Lower lobe of right lung (tissue), 2 donors: Measurements from ENCODE around the gene SCAI. TPM values are rescaled to one million over a fixed set of nuclear protein-coding genes. Genes with fewer than 3 reads are reported as not detected.

Experiments used
- ATAC-seq, 2 donors: fragments of 200-7000 bp; cut with Tn5 transposase; one replicate each; pipeline ENCODE4 v1.9.1; 2020 to 2022; ENCODE audit warnings: mild to moderate bottlenecking in 2 of 2, moderate library complexity in 2 of 2
- DNase-seq: peaks from one replicate; pipeline ENCODE4 v3.0.0-alpha.2; 2020
- H3K27ac ChIP-seq: fragments of 200-600 bp; one replicate; pipeline ENCODE4 v1.8.0; 2022
- H3K27me3 ChIP-seq: fragments of 200-600 bp; one replicate; pipeline ENCODE4 v1.8.0; 2022; ENCODE audit warnings: low read depth
- H3K36me3 ChIP-seq: fragments of 200-600 bp; one replicate; pipeline ENCODE4 v1.8.0; 2022; ENCODE audit warnings: mild to moderate bottlenecking
- H3K4me1 ChIP-seq: fragments of 200-600 bp; one replicate; pipeline ENCODE4 v1.8.0; 2022
- H3K4me3 ChIP-seq: fragments of 200-600 bp; one replicate; pipeline ENCODE4 v1.8.0; 2022; ENCODE audit warnings: mild to moderate bottlenecking
- H3K9me3 ChIP-seq: fragments of 200-600 bp; one replicate; pipeline ENCODE4 v1.8.0; 2022
- intact Hi-C: fragments of 100-400 bp; cut with DNase I; formaldehyde crosslinking; loops from one replicate; pipeline ENCODE4 v1.11.0; 2022
- total RNA-seq: library from RNA; stranded (reverse); fragmentation: NEBNext Ultra II Directional; extraction: Animal tissue kit (Norgen Biotek cat#: 25700); gene quantifications from one replicate; pipeline ENCODE4 v1.2.1, GENCODE V29; 2021
- TF ChIP-seq, protein P1 (sequence below): fragments of 200-600 bp; IDR thresholded peaks from one replicate; pipeline ENCODE4 v1.8.0; 2022; ENCODE audit warnings: antibody characterized with exemption, mild to moderate bottlenecking
- donor health status: DM: no; HTN: yes; CAD: no; lungs with severe emphysema.

SCAI gene
- total RNA-seq, 1 donor from 2014 or later, result 22.3 TPM

DNA sequence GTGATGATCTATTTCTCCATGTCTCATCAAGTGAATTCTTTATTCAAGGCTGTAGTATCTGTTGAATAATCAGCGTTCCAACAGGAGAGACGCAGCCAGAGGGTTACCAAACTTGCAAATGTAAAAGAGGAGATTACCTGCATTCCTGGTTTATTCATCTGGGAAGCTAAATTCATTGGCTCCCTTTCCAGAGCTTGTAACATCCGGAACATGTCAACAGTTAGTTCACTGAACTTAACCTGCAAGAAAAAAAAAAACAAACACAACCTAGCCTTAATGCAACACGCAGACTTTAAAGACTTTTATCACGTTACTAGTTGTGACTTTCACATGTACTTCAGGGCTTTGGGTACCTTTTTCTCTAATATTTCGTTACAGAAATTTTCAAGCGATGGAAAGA, 140.0 kb downstream of the SCAI start:
- Histone ChIP-seq H3K27ac (no peak overlapping the region), H3K36me3 (peaks cover 35% of the 10 kb centered on the region), H3K9me3 (no peaks in the 10 kb centered on the region), H3K27me3 (no peaks in the 10 kb centered on the region), H3K4me1 (no peaks in the 10 kb centered on the region), H3K4me3 (no peak overlapping the region)
- TF ChIP-seq, protein P1, sequence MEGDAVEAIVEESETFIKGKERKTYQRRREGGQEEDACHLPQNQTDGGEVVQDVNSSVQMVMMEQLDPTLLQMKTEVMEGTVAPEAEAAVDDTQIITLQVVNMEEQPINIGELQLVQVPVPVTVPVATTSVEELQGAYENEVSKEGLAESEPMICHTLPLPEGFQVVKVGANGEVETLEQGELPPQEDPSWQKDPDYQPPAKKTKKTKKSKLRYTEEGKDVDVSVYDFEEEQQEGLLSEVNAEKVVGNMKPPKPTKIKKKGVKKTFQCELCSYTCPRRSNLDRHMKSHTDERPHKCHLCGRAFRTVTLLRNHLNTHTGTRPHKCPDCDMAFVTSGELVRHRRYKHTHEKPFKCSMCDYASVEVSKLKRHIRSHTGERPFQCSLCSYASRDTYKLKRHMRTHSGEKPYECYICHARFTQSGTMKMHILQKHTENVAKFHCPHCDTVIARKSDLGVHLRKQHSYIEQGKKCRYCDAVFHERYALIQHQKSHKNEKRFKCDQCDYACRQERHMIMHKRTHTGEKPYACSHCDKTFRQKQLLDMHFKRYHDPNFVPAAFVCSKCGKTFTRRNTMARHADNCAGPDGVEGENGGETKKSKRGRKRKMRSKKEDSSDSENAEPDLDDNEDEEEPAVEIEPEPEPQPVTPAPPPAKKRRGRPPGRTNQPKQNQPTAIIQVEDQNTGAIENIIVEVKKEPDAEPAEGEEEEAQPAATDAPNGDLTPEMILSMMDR, result no peak
- ATAC-seq (no peak), DNase-seq (no peak)
- intact Hi-C loops, result no loop called here

DNA sequence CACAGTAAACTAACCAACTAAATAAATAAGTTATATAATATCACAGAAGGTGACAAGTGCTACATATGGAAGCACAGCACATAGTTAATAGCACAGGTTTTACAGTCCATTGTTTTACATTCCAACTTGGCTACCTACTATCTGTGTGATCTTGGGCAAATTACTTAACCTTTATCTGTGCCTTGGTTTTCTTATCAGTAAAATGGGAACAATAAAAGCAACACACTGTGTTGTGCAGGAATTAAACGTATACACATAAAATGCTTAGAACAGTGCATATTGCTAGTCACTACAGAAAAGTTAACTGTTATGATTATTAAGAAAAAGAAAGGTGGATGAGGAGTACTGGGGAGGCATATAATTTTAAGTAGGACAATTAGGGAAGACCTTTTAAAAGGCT, 159.6 kb downstream of the SCAI start:
- H3K4me1 ChIP-seq, result no peaks in the 10 kb centered on the region
- no peak for ATAC-seq
- no peak for DNase-seq
- TF ChIP-seq, protein P1, result no peak
- H3K4me3 ChIP-seq, result no peak overlapping the region
- H3K9me3 ChIP-seq, result no peaks in the 10 kb centered on the region
- intact Hi-C loops, result no loop called here
- H3K36me3 ChIP-seq, result peaks cover 12% of the 10 kb centered on the region
- H3K27ac ChIP-seq, result no peak overlapping the region
- H3K27me3 ChIP-seq, result no peaks in the 10 kb centered on the region

DNA sequence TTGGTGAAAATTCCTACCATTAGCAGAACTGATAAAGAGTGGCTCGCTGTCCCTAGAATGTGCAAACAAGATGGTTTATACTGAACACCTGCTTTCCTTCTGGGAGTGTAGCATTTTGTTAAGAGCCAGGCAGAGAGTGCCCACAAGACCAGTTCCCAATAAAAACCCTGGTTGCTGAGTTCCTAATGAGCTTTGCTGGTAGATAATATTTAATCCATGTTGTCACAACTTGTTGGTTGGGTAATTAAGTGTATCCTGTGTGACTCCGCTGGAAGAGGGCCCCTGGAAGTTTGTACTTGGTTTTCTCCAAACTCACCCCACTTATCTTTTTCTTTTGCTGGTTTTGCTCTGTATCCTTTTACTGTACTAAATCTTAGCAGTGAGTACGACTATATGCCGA, 162.9 kb downstream of the SCAI start:
- no peaks in the 10 kb centered on the region for H3K27me3 ChIP-seq
- H3K4me3 ChIP-seq, result no peak overlapping the region
- H3K36me3 ChIP-seq, result peaks cover 24% of the 10 kb centered on the region
- no peak overlapping the region for H3K27ac ChIP-seq
- TF ChIP-seq, protein P1, result no peak
- H3K9me3 ChIP-seq, result no peaks in the 10 kb centered on the region
- DNase-seq (no peak), ATAC-seq (no peak)
- no peaks in the 10 kb centered on the region for H3K4me1 ChIP-seq
- intact Hi-C loops, result no loop called here

DNA sequence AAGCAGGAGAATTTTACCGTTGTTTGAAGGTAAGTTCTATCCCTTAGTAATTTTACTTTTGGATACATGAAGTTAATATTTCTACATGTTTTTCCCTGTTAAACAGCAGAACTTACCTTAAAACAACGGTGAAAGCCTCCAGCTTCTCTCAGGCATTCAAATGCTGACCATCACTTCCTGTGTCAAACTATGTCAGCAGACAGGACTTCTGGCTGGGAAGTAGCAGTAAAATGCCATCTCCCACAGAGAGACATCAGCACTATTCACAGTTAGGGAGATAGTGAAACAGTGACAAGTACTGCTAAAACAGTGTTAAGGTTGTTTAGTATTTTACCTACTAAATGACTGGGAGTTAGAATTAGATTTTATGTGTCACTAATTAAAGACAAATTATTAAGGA, 168.2 kb downstream of the SCAI start:
- ATAC-seq, result no peak
- intact Hi-C loops, result no loop called here
- no peaks in the 10 kb centered on the region for H3K27me3 ChIP-seq

DNA sequence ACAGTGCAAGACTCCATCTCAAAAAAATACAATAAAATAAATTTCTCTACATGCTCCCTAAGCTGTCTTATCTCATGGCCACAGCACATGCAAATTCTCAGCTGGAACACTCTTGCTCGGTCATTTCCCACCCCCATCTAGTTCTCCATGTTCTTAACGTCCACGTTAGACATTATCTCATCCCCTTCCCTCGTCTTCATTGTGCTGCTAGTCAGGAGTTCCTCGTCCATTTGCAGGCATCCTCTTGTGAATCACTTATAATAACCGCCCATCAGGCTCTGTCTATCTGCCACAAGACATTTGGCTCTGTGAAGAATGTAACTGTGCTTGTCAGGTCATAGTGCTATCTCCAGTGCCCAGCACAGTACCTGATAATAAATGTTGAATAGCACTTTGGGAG, 169.5 kb downstream of the SCAI start:
- no peaks in the 10 kb centered on the region for H3K9me3 ChIP-seq
- no peak for DNase-seq
- TF ChIP-seq, protein P1, result no peak
- no peak for ATAC-seq
- no peaks in the 10 kb centered on the region for H3K4me1 ChIP-seq
- H3K27me3 ChIP-seq, result no peaks in the 10 kb centered on the region
- no peak overlapping the region for H3K27ac ChIP-seq
- no peak overlapping the region for H3K4me3 ChIP-seq
- intact Hi-C loops, result no loop called here
- H3K36me3 ChIP-seq, result peaks cover 63% of the 10 kb centered on the region

More for the DNA sequence above, 168.2 kb downstream of the SCAI start:
- TF ChIP-seq, protein P1, result no peak
- Histone ChIP-seq H3K9me3 (no peaks in the 10 kb centered on the region), H3K4me3 (no peak overlapping the region), H3K4me1 (no peaks in the 10 kb centered on the region), H3K36me3 (peaks cover 55% of the 10 kb centered on the region), H3K27ac (no peak overlapping the region)
- DNase-seq, result no peak

DNA sequence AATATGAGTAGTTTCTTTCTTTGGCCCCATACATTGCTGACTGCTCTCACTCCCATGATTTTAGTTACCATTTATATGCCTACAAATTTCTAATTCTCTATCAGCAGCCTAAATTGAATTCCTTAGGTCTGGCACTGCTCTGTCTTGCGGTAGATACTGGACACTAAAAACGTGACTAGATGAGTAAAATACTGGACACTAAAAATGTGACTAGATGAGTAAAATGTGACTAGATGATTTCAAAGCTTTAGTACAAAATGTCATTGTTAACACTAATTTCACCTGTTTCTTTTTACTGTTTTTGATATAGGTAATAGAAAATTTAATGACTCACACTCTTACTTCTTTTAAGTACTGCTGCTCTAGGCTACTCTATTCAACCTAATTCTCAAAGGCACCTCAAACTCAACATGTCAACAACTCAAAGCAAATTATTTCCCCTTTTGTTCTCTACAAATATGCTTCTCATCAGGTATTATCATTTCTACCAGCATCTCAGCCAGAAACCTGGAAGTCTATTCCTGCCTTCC, 171.0 kb downstream of the SCAI start:
- H3K27me3 ChIP-seq, result no peaks in the 10 kb centered on the region
- H3K9me3 ChIP-seq, result no peaks in the 10 kb centered on the region
- ATAC-seq (no peak), DNase-seq (no peak)
- TF ChIP-seq, protein P1, result no peak
- peaks cover 70% of the 10 kb centered on the region for H3K36me3 ChIP-seq
- H3K4me3 ChIP-seq, result no peak overlapping the region
- no peak overlapping the region for H3K27ac ChIP-seq
- intact Hi-C loops, result no loop called here
- H3K4me1 ChIP-seq, result no peaks in the 10 kb centered on the region
